Natural killer cell (primary cell): ENCODE measurements around the gene ZNF521. TPM values are rescaled to one million over a fixed set of nuclear protein-coding genes. Genes with fewer than 3 reads are reported as not detected.
A peak's percentile ranks its signal among the peaks of the same experiment; 100 is the strongest.

Experiments
- ATAC-seq, 3 donors: fragments of 150-1000 bp in 2 of 3; fragments of 200-7000 bp in 1 of 3; cut with Tn5 transposase; 1 replicate in 1 of 3; 2 replicates in 2 of 3; pipeline ENCODE4 v1.10.0; 2021; ENCODE audit warnings: mild to moderate bottlenecking in 2 of 3, moderate library complexity in 2 of 3
- DNase-seq, 2 donors: peaks; one replicate each; pipeline versions ENCODE4 v3.0.0 to v3.0.0-alpha.2; 2013 to 2021; ENCODE audit warnings: mixed read lengths in 1 of 2
- H3K27ac ChIP-seq: one replicate; pipeline ENCODE4 v1.5.1; 2013; ENCODE audit warnings: mild to moderate bottlenecking, low read length
- H3K27me3 ChIP-seq: one replicate; pipeline ENCODE4 v1.6.1; 2013; ENCODE audit warnings: low read length; ENCODE audit not compliant: control insufficient read depth, insufficient read depth
- H3K36me3 ChIP-seq: one replicate; pipeline ENCODE4 v1.6.1; 2013; ENCODE audit warnings: low read length; ENCODE audit not compliant: control insufficient read depth, insufficient read depth
- H3K4me1 ChIP-seq: one replicate; pipeline ENCODE4 v1.6.1; 2013; ENCODE audit warnings: low read length; ENCODE audit not compliant: control insufficient read depth, insufficient read depth
- H3K4me3 ChIP-seq: one replicate; pipeline ENCODE4 v1.5.1; 2013; ENCODE audit warnings: low read length
- H3K9me3 ChIP-seq: one replicate; pipeline ENCODE4 v1.6.1; 2013; ENCODE audit warnings: low read length; ENCODE audit not compliant: control insufficient read depth, insufficient read depth
- H3K27ac Mint-ChIP-seq, 2 donors: one replicate each; pipeline ENCODE4 v1.8.0; 2022; ENCODE audit warnings: mild to moderate bottlenecking in 2 of 2, mixed read lengths in 2 of 2, moderate library complexity in 1 of 2
- H3K27me3 Mint-ChIP-seq, 2 donors: one replicate each; pipeline ENCODE4 v1.8.0; 2022; ENCODE audit warnings: low read depth in 2 of 2, mixed read lengths in 2 of 2
- H3K36me3 Mint-ChIP-seq: one replicate; pipeline ENCODE4 v1.8.0; 2022; ENCODE audit warnings: mixed read lengths
- H3K4me1 Mint-ChIP-seq, 2 donors: one replicate each; pipeline ENCODE4 v1.8.0; 2022; ENCODE audit warnings: mixed read lengths in 2 of 2
- H3K4me3 Mint-ChIP-seq: one replicate; pipeline ENCODE4 v1.8.0; 2022; ENCODE audit warnings: mild to moderate bottlenecking, moderate library complexity, mixed read lengths
- H3K9me3 Mint-ChIP-seq, 2 donors: one replicate each; pipeline ENCODE4 v1.8.0; 2022; ENCODE audit warnings: mixed read lengths in 2 of 2
- WGBS: methylation state at CpG from one replicate; pipeline ENCODE4 v1.1.7; 2013; ENCODE audit warnings: missing lambda C conversion rate; ENCODE audit not compliant: insufficient coverage; 5-methylcytosine and 5-hydroxymethylcytosine counted together
- intact Hi-C: fragments of 100-400 bp; cut with micrococcal nuclease; formaldehyde crosslinking; loops from one replicate; pipeline ENCODE4 v1.14.2; 2022
- total RNA-seq, 4 donors: library from RNA; stranded (reverse); fragments of 120-200 nt in 1 of 4; gene quantifications; one replicate each; pipeline versions ENCODE4 v1.2.3 to v1.2.4, GENCODE V29; 2013 to 2022
- TF ChIP-seq, protein P1 (sequence below): fragments of 200-600 bp; IDR thresholded peaks from one replicate; pipeline ENCODE4 v1.8.0; 2022; ENCODE audit warnings: antibody characterized with exemption

ZNF521 gene
- total RNA-seq, 3 donors from 2014 or later (not counting 1 experiment from before 2014, with no cell fraction given), result 0.19 to 3.5 (median 0.54) TPM

DNA sequence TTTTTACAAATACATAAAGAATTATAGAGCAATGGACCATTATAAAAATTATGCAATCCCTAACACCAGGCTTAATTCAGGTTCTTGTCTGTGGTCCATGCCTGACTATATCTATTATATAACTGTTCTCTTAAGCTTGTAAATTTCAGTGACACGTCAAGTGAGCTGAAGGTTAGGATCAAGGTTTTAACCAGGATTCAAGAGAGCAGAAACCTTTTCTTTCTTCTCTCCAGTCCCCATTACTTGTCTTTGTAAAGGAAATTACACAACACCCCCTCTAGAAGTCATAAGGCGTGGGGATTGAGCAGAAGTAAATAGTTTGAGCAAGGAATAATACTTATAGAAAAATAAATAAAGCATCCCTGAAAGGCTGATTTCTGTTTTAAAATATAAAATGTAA lies 122.0 kb downstream of the ZNF521 start:
- intact Hi-C loops, result no loop called here
- no peaks in the 10 kb centered on the region for H3K36me3 Mint-ChIP-seq
- TF ChIP-seq, protein P1, sequence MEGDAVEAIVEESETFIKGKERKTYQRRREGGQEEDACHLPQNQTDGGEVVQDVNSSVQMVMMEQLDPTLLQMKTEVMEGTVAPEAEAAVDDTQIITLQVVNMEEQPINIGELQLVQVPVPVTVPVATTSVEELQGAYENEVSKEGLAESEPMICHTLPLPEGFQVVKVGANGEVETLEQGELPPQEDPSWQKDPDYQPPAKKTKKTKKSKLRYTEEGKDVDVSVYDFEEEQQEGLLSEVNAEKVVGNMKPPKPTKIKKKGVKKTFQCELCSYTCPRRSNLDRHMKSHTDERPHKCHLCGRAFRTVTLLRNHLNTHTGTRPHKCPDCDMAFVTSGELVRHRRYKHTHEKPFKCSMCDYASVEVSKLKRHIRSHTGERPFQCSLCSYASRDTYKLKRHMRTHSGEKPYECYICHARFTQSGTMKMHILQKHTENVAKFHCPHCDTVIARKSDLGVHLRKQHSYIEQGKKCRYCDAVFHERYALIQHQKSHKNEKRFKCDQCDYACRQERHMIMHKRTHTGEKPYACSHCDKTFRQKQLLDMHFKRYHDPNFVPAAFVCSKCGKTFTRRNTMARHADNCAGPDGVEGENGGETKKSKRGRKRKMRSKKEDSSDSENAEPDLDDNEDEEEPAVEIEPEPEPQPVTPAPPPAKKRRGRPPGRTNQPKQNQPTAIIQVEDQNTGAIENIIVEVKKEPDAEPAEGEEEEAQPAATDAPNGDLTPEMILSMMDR, result no peak
- no peak for ATAC-seq
- H3K27me3 Mint-ChIP-seq, result peaks cover 0 to 7% of the 10 kb centered on the region in 2 donors
- no peaks in the 10 kb centered on the region for H3K4me1 ChIP-seq
- no peak overlapping the region for H3K27ac ChIP-seq
- H3K27ac Mint-ChIP-seq, result no peak overlapping the region
- DNase-seq, result no peak
- H3K9me3 ChIP-seq, result no peaks in the 10 kb centered on the region
- H3K9me3 Mint-ChIP-seq, result no peaks in the 10 kb centered on the region
- no peak overlapping the region for H3K4me3 ChIP-seq
- no peak overlapping the region for H3K4me3 Mint-ChIP-seq
- peaks cover 6 to 9% of the 10 kb centered on the region in 2 donors for H3K4me1 Mint-ChIP-seq
- H3K36me3 ChIP-seq, result no peaks in the 10 kb centered on the region
- WGBS, result no CpG with 5 or more reads among the region's 2 CpGs
- no peaks in the 10 kb centered on the region for H3K27me3 ChIP-seq

DNA sequence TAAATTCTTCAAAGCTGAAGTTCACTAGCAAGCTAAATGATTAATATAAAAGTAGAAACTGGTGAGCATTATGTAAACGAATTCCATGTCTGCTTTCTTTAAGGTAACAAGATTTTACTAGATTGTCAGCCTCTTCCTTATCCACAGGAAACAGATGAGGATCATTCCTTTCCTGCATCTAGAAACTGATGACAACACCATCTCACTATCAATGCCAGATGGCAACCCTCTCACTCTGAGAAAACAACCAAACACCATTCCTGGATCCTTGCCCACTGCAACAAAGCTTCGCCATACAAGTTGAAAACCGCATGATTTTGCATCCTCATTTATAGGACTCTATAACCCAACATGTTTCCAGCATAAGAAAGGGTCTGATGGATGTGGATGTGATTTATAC lies 122.9 kb downstream of the ZNF521 start:
- Mint-ChIP-seq H3K27ac (no peak overlapping the region), H3K27me3 (peaks cover 0 to 7% of the 10 kb centered on the region in 2 donors), H3K4me3 (no peak overlapping the region), H3K36me3 (no peaks in the 10 kb centered on the region), H3K4me1 (peaks cover 5 to 9% of the 10 kb centered on the region in 2 donors), H3K9me3 (no peaks in the 10 kb centered on the region)
- DNase-seq (no peak), ATAC-seq (no peak)
- Histone ChIP-seq H3K36me3 (no peaks in the 10 kb centered on the region), H3K27me3 (no peaks in the 10 kb centered on the region), H3K4me1 (no peaks in the 10 kb centered on the region), H3K4me3 (no peak overlapping the region), H3K27ac (no peak overlapping the region), H3K9me3 (no peaks in the 10 kb centered on the region)
- WGBS, result 40% methylated on average over 3 of the region's 3 CpGs
- intact Hi-C loops, result no loop called here
- TF ChIP-seq, protein P1, result no peak

DNA sequence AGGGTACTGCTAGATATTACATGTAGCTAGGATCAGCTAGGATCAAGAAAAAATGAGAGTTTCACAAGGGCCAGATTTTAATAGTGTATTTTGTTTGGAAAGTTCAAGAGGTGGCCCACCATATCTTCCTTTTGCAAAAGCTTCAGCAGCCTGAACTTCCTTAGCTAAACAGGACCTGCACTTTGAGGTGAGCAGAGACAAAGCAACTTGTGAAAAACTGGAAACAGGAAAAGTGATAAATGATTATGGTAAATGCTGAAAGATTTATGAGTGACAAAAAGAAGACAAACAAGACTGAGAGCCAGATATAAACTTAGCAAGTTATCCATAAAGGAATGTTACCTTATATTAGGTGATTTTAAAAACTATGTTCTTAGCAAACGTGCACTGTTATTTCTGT lies 123.6 kb downstream of the ZNF521 start:
- no peak for ATAC-seq
- H3K9me3 ChIP-seq, result no peaks in the 10 kb centered on the region
- Mint-ChIP-seq H3K27me3 (peaks cover 0 to 7% of the 10 kb centered on the region in 2 donors), H3K27ac (no peak overlapping the region), H3K9me3 (no peaks in the 10 kb centered on the region), H3K4me1 (peaks cover 0 to 5% of the 10 kb centered on the region in 2 donors), H3K36me3 (no peaks in the 10 kb centered on the region), H3K4me3 (no peak overlapping the region)
- intact Hi-C loops, result no loop called here
- WGBS, result 22% methylated on average over 1 of the region's 1 CpG
- H3K4me3 ChIP-seq, result no peak overlapping the region
- no peak for DNase-seq
- TF ChIP-seq, protein P1, result no peak
- no peaks in the 10 kb centered on the region for H3K4me1 ChIP-seq
- H3K27ac ChIP-seq, result no peak overlapping the region
- H3K36me3 ChIP-seq, result no peaks in the 10 kb centered on the region
- no peaks in the 10 kb centered on the region for H3K27me3 ChIP-seq

DNA sequence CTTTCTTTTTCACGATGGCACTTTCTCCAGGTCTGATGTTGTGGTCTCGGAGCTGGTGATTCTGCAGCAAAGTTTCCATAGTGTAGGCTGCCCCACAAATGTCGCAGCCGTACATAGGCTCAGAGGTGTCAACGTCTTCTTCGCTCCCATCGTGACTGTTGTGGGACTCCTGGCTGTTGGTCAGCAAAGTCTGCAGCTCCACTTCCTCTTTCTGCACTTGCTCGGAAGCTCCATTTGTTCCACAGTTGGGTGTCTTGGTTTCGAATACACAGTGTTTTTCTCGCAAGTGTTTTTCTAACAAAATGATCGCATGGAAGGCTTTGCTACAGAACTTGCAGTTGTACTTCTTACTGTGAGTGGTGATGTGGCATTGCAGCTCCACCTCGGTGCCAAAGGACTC lies 126.8 kb downstream of the ZNF521 start:
- peak in 1 of 3 donors; percentile 37 for ATAC-seq
- DNase-seq, result no peak
- 45% methylated on average over 12 of the region's 12 CpGs for WGBS
- Histone ChIP-seq H3K27me3 (no peaks in the 10 kb centered on the region), H3K27ac (no peak overlapping the region), H3K36me3 (no peaks in the 10 kb centered on the region), H3K4me3 (no peak overlapping the region), H3K9me3 (no peaks in the 10 kb centered on the region), H3K4me1 (no peaks in the 10 kb centered on the region)
- TF ChIP-seq, protein P1, result no peak
- intact Hi-C loops, result no loop called here
- no peak overlapping the region for H3K27ac Mint-ChIP-seq
- peaks cover 0 to 5% of the 10 kb centered on the region in 2 donors for H3K4me1 Mint-ChIP-seq
- H3K9me3 Mint-ChIP-seq, result no peaks in the 10 kb centered on the region
- no peak overlapping the region for H3K4me3 Mint-ChIP-seq
- H3K36me3 Mint-ChIP-seq, result no peaks in the 10 kb centered on the region
- peaks cover 0 to 4% of the 10 kb centered on the region in 2 donors for H3K27me3 Mint-ChIP-seq
